ENCODE results near the gene RBM23. TPM values are rescaled to one million over a fixed set of nuclear protein-coding genes. Genes with fewer than 3 reads are reported as not detected.

The RBM23 gene
- total RNA-seq, 4 donors from 2014 or later = 41.7 to 694 (median 368) TPM

DNA sequence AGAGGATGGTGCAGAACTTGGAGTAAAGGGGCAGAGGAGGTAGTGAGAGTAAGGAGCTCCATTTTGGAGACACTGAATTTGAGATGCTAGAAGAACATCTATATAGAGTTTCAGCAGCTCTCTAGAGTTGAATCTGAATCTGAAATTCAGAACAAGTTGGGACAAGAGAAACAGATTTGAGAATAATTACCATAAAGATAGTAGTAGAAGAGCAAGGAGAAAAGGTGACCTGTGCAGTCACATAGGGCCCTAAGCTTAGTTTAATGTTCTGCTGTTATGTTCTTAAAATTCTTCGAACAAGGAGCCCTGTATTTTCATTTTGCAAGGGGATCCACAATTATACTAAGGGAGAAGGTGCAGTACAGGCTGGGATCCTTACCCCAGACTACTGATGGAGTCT, 28.5 kb downstream of the RBM23 start:
- TF ChIP-seq, protein P1, sequence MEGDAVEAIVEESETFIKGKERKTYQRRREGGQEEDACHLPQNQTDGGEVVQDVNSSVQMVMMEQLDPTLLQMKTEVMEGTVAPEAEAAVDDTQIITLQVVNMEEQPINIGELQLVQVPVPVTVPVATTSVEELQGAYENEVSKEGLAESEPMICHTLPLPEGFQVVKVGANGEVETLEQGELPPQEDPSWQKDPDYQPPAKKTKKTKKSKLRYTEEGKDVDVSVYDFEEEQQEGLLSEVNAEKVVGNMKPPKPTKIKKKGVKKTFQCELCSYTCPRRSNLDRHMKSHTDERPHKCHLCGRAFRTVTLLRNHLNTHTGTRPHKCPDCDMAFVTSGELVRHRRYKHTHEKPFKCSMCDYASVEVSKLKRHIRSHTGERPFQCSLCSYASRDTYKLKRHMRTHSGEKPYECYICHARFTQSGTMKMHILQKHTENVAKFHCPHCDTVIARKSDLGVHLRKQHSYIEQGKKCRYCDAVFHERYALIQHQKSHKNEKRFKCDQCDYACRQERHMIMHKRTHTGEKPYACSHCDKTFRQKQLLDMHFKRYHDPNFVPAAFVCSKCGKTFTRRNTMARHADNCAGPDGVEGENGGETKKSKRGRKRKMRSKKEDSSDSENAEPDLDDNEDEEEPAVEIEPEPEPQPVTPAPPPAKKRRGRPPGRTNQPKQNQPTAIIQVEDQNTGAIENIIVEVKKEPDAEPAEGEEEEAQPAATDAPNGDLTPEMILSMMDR (IDR thresholded peaks at IDR 0.05; ENCODE audit: low read depth) = no peak

DNA sequence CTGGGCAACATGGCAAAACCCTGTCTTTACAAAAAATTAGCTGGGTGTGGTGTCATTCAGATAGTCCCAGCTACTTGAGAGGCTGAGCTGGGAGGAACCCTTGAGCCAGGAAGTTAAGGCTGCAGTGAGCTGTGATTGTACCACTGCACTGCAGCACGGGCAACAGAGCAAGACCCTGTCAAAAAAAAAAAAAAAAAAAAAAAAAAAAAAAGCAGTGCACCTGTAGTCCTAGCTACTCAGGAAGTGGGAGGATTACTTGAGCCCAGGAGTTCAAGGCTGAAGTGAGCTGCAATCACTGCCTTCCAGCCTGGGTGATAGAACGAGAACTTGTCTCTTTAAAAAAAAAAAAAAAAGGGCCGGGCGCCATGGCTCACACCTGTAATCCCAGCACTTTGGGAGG, 30.3 kb downstream of the RBM23 start:
- TF ChIP-seq, protein P1 (IDR thresholded peaks at IDR 0.05; ENCODE audit: low read depth) = no peak

- TF ChIP-seq, protein P1 (IDR thresholded peaks at IDR 0.05; ENCODE audit: low read depth) = no peak
These were observed 31.0 kb downstream of the RBM23 start for GRCh38 chr14:22887990-22888378.

- TF ChIP-seq, protein P1 (IDR thresholded peaks at IDR 0.05; ENCODE audit: low read depth) = no peak
These were observed 31.5 kb downstream of the RBM23 start for GRCh38 chr14:22887260-22887989.

DNA sequence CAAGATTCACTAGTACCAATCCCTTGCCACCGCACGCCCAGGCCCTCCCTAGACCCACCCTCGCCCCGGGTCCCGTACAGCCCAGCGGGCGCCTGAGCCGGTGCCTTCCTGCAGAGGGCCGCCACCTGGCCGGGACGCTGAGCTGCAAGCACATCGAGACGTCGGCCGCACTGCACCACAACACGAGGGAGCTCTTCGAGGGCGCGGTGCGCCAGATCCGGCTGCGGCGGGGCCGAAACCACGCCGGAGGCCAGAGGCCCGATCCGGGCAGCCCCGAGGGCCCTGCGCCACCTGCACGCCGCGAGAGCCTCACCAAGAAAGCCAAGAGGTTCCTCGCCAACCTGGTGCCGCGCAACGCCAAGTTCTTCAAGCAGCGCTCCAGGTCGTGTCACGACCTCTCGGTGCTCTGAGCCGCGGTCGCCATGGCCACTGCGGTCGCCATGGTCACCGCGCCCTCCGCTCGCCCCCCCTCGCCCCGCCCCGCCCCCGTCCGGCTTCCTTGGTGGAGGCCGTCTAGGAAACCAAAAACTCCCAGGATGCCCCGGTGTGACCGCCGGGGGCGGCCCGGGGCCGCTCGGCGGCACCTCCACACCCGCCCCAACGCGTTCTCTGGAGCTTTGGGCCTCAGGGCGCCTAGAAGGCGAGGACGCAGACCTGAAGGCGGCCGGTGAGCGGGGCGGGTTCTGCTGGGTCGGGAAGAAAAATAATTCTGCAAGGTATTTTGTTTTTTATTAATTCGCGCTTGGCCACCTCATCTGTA, 32.3 kb downstream of the RBM23 start:
- TF ChIP-seq, protein P1 (IDR thresholded peaks at IDR 0.05; ENCODE audit: low read depth) = no peak

GRCh38 chr14:22885975-22886374, 33.0 kb downstream of the RBM23 start:
- TF ChIP-seq, protein P1 (IDR thresholded peaks at IDR 0.05; ENCODE audit: low read depth) = no peak

- TF ChIP-seq, protein P1 (IDR thresholded peaks at IDR 0.05; ENCODE audit: low read depth) = no peak
These were observed 34.0 kb downstream of the RBM23 start for GRCh38 chr14:22884738-22885523.
